ENCODE data around the gene OR13J1.

DNA sequence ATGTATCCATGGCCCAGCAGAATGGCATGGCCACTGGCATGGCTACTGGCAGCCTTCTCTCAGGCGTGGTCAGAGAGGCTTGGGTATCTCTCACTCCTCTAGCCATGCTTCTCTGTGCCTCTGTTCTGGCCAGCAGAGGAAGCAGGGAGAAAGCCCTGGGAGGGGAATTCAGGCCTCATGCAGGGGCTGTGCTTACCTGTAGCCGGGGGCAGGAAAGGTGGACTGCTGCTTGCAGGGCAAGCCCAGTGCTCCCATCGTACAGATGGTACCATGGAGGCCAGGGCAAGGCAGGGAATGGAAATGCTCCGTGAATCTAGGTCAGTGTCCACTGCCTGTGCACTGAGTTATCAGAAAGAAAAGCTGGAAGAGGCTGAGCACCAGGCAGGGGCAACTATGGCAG lies 2.7 kb downstream of the OR13J1 start:
- TF ChIP-seq, protein P1, sequence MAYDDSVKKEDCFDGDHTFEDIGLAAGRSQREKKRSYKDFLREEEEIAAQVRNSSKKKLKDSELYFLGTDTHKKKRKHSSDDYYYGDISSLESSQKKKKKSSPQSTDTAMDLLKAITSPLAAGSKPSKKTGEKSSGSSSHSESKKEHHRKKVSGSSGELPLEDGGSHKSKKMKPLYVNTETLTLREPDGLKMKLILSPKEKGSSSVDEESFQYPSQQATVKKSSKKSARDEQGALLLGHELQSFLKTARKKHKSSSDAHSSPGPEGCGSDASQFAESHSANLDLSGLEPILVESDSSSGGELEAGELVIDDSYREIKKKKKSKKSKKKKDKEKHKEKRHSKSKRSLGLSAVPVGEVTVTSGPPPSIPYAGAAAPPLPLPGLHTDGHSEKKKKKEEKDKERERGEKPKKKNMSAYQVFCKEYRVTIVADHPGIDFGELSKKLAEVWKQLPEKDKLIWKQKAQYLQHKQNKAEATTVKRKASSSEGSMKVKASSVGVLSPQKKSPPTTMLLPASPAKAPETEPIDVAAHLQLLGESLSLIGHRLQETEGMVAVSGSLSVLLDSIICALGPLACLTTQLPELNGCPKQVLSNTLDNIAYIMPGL (CRISPR knock-in tag; IDR thresholded peaks at IDR 0.05), result no peak
- TF ChIP-seq, protein P2, sequence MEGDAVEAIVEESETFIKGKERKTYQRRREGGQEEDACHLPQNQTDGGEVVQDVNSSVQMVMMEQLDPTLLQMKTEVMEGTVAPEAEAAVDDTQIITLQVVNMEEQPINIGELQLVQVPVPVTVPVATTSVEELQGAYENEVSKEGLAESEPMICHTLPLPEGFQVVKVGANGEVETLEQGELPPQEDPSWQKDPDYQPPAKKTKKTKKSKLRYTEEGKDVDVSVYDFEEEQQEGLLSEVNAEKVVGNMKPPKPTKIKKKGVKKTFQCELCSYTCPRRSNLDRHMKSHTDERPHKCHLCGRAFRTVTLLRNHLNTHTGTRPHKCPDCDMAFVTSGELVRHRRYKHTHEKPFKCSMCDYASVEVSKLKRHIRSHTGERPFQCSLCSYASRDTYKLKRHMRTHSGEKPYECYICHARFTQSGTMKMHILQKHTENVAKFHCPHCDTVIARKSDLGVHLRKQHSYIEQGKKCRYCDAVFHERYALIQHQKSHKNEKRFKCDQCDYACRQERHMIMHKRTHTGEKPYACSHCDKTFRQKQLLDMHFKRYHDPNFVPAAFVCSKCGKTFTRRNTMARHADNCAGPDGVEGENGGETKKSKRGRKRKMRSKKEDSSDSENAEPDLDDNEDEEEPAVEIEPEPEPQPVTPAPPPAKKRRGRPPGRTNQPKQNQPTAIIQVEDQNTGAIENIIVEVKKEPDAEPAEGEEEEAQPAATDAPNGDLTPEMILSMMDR (IDR thresholded peaks at IDR 0.05), result no peak
- TF ChIP-seq, protein P3, sequence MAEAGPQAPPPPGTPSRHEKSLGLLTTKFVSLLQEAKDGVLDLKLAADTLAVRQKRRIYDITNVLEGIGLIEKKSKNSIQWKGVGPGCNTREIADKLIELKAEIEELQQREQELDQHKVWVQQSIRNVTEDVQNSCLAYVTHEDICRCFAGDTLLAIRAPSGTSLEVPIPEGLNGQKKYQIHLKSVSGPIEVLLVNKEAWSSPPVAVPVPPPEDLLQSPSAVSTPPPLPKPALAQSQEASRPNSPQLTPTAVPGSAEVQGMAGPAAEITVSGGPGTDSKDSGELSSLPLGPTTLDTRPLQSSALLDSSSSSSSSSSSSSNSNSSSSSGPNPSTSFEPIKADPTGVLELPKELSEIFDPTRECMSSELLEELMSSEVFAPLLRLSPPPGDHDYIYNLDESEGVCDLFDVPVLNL (CRISPR knock-in tag; IDR thresholded peaks at IDR 0.05; ENCODE audit: borderline replicate concordance, low read depth), result no peak
- TF ChIP-seq, protein P4, sequence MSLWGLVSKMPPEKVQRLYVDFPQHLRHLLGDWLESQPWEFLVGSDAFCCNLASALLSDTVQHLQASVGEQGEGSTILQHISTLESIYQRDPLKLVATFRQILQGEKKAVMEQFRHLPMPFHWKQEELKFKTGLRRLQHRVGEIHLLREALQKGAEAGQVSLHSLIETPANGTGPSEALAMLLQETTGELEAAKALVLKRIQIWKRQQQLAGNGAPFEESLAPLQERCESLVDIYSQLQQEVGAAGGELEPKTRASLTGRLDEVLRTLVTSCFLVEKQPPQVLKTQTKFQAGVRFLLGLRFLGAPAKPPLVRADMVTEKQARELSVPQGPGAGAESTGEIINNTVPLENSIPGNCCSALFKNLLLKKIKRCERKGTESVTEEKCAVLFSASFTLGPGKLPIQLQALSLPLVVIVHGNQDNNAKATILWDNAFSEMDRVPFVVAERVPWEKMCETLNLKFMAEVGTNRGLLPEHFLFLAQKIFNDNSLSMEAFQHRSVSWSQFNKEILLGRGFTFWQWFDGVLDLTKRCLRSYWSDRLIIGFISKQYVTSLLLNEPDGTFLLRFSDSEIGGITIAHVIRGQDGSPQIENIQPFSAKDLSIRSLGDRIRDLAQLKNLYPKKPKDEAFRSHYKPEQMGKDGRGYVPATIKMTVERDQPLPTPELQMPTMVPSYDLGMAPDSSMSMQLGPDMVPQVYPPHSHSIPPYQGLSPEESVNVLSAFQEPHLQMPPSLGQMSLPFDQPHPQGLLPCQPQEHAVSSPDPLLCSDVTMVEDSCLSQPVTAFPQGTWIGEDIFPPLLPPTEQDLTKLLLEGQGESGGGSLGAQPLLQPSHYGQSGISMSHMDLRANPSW (CRISPR knock-in tag; conservative IDR thresholded peaks at IDR 0.05; ENCODE audit: low read depth), result no peak
- TF ChIP-seq, protein P5, sequence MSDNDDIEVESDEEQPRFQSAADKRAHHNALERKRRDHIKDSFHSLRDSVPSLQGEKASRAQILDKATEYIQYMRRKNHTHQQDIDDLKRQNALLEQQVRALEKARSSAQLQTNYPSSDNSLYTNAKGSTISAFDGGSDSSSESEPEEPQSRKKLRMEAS (CRISPR knock-in tag; IDR thresholded peaks at IDR 0.05), result no peak
- TF ChIP-seq, protein P6, sequence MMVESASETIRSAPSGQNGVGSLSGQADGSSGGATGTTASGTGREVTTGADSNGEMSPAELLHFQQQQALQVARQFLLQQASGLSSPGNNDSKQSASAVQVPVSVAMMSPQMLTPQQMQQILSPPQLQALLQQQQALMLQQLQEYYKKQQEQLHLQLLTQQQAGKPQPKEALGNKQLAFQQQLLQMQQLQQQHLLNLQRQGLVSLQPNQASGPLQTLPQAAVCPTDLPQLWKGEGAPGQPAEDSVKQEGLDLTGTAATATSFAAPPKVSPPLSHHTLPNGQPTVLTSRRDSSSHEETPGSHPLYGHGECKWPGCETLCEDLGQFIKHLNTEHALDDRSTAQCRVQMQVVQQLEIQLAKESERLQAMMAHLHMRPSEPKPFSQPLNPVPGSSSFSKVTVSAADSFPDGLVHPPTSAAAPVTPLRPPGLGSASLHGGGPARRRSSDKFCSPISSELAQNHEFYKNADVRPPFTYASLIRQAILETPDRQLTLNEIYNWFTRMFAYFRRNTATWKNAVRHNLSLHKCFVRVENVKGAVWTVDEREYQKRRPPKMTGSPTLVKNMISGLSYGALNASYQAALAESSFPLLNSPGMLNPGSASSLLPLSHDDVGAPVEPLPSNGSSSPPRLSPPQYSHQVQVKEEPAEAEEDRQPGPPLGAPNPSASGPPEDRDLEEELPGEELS (CRISPR knock-in tag; IDR thresholded peaks at IDR 0.05), result no peak
